Neuronal stem cell (in vitro differentiated cells): ENCODE measurements around the gene ATAT1.
A peak's percentile ranks its signal among the peaks of the same experiment; 100 is the strongest.
"Not testable (repeated sequence)": the region's sequence is repeated elsewhere in the genome, so short reads cannot be mapped to it uniquely, and the experiment has no call there.

Source experiments
- DNase-seq: peaks from one replicate; pipeline ENCODE4 v3.0.0-alpha.2; 2013; ENCODE audit warnings: low spot score
- H2AFZ ChIP-seq: one replicate; pipeline ENCODE4 v1.6.1; 2013; ENCODE audit warnings: mild to moderate bottlenecking, low read length, inconsistent platforms
- H2AK5ac ChIP-seq: 2 replicates; pipeline ENCODE4 v1.6.1; 2013; ENCODE audit warnings: low read depth, mild to moderate bottlenecking, inconsistent platforms, low read length, moderate library complexity, mixed read lengths
- H2BK120ac ChIP-seq: 2 replicates; pipeline ENCODE4 v1.6.1; 2013; ENCODE audit warnings: low read depth, mild to moderate bottlenecking, inconsistent platforms, low read length, moderate library complexity, mixed read lengths
- H2BK12ac ChIP-seq: one replicate; pipeline ENCODE4 v1.6.1; 2013; ENCODE audit warnings: low read length, inconsistent platforms
- H2BK15ac ChIP-seq: 2 replicates; pipeline ENCODE4 v1.6.1; 2013; ENCODE audit warnings: mild to moderate bottlenecking, low read length, inconsistent platforms, mixed read lengths
- H2BK5ac ChIP-seq: one replicate; pipeline ENCODE4 v1.6.1; 2013; ENCODE audit warnings: inconsistent platforms, mild to moderate bottlenecking, low read length, moderate library complexity
- H3K14ac ChIP-seq: one replicate; pipeline ENCODE4 v1.6.1; 2013; ENCODE audit warnings: low read length, inconsistent platforms
- H3K18ac ChIP-seq: 2 replicates; pipeline ENCODE4 v1.6.1; 2013; ENCODE audit warnings: low read length, inconsistent platforms
- H3K23ac ChIP-seq: 2 replicates; pipeline ENCODE4 v1.6.1; 2013; ENCODE audit warnings: low read depth, mild to moderate bottlenecking, mixed read lengths, low read length, inconsistent platforms; ENCODE audit not compliant: poor library complexity
- H3K27ac ChIP-seq: replicated peaks from 3 replicates; pipeline ENCODE4 v1.5.1; 2013; ENCODE audit warnings: low read length, inconsistent platforms
- H3K27me3 ChIP-seq, 3 experiments: 2 replicates each; pipeline ENCODE4 v1.6.1; 2013; ENCODE audit warnings: low read length in 3 of 3, mild to moderate bottlenecking in 2 of 3, inconsistent platforms in 1 of 3, low read depth in 1 of 3, mixed read lengths in 1 of 3, moderate library complexity in 1 of 3; ENCODE audit not compliant: control insufficient read depth in 3 of 3, insufficient read depth in 3 of 3
- H3K36me3 ChIP-seq, 2 donors: replicated peaks in 1 of 2; 2 replicates each; pipeline ENCODE4 v1.6.1; 2013; ENCODE audit warnings: low read length in 2 of 2; ENCODE audit not compliant: control insufficient read depth in 2 of 2, insufficient read depth in 2 of 2
- H3K4ac ChIP-seq: 2 replicates; pipeline ENCODE4 v1.6.1; 2013; ENCODE audit warnings: inconsistent platforms, mild to moderate bottlenecking, low read length, moderate library complexity
- H3K4me1 ChIP-seq, 2 donors: 1 replicate in 1 of 2; 2 replicates in 1 of 2; pipeline ENCODE4 v1.6.1; 2013; ENCODE audit warnings: low read length in 2 of 2, low read depth in 1 of 2; ENCODE audit not compliant: control insufficient read depth in 2 of 2, insufficient read depth in 1 of 2
- H3K4me2 ChIP-seq: one replicate; pipeline ENCODE4 v1.6.1; 2013; ENCODE audit warnings: mild to moderate bottlenecking, low read length, inconsistent platforms; ENCODE audit not compliant: insufficient read depth, poor library complexity, severe bottlenecking
- H3K4me3 ChIP-seq, 2 donors: 2 replicates each; pipeline ENCODE4 v1.5.1; 2013; ENCODE audit warnings: low read length in 2 of 2, mild to moderate bottlenecking in 2 of 2, inconsistent platforms in 1 of 2, moderate library complexity in 1 of 2
- H3K79me1 ChIP-seq: one replicate; pipeline ENCODE4 v1.6.1; 2013; ENCODE audit warnings: low read depth, mild to moderate bottlenecking, inconsistent platforms, low read length, moderate library complexity
- H3K9ac ChIP-seq: one replicate; pipeline ENCODE4 v1.6.1; 2013; ENCODE audit warnings: mild to moderate bottlenecking, low read depth, low read length, inconsistent platforms; ENCODE audit not compliant: poor library complexity
- H3K9me3 ChIP-seq, 2 donors: replicated peaks in 1 of 2; 2 replicates each; pipeline versions ENCODE3 to v1.6.1; 2013; ENCODE audit warnings: low read length in 2 of 2, mild to moderate bottlenecking in 2 of 2, inconsistent platforms in 1 of 2, low read depth in 1 of 2, mixed read lengths in 1 of 2, moderate library complexity in 1 of 2; ENCODE audit not compliant: control insufficient read depth in 2 of 2, insufficient read depth in 1 of 2
- H4K8ac ChIP-seq: one replicate; pipeline ENCODE4 v1.6.1; 2013; ENCODE audit warnings: low read depth, mild to moderate bottlenecking, inconsistent platforms, low read length, moderate library complexity
- H4K91ac ChIP-seq: one replicate; pipeline ENCODE4 v1.6.1; 2013; ENCODE audit warnings: low read length, low read depth, mild to moderate bottlenecking, inconsistent platforms; ENCODE audit not compliant: poor library complexity
- WGBS, 2 donors: extraction: QIAGEN DNeasy Blood & Tissue Kit; methylation state at CpG; one replicate each; pipeline ENCODE4 v1.1.7; 2013; ENCODE audit warnings: missing lambda C conversion rate in 2 of 2, mixed read lengths in 1 of 2; ENCODE audit not compliant: insufficient read length in 2 of 2, insufficient replicate concordance in 1 of 2; ENCODE audit errors: extremely low coverage in 2 of 2; 5-methylcytosine and 5-hydroxymethylcytosine counted together

ATAT1 gene

DNA sequence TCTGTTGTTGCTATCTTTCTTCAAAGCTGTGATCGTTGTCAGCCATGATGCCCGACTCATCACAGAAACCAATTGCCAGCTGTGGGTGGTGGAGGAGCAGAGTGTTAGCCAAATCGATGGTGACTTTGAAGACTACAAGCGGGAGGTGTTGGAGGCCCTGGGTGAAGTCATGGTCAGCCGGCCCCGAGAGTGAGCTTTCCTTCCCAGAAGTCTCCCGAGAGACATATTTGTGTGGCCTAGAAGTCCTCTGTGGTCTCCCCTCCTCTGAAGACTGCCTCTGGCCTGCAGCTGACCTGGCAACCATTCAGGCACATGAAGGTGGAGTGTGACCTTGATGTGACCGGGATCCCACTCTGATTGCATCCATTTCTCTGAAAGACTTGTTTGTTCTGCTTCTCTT lies 36.2 kb upstream of the ATAT1 start:
- H3K14ac ChIP-seq = no peak overlapping the region
- no peak overlapping the region for H3K9ac ChIP-seq
- no peak overlapping the region for H4K8ac ChIP-seq
- no peak overlapping the region for H2BK12ac ChIP-seq
- no CpG with 5 or more reads among the region's 8 CpGs for WGBS, 2 donors
- no peak overlapping the region for H3K4ac ChIP-seq
- H2BK15ac ChIP-seq = no peak overlapping the region
- no peak overlapping the region for H3K23ac ChIP-seq
- no peak for DNase-seq
- H3K18ac ChIP-seq = no peak overlapping the region
- H2BK5ac ChIP-seq = no peak overlapping the region
- H3K9me3 ChIP-seq = no peaks in the 10 kb centered on the region
- no peaks in the 10 kb centered on the region for H3K79me1 ChIP-seq
- no peaks in the 10 kb centered on the region for H3K4me1 ChIP-seq
- H2AFZ ChIP-seq = no peak overlapping the region
- H3K4me2 ChIP-seq = no peak overlapping the region
- no peak overlapping the region for H2BK120ac ChIP-seq
- no peak overlapping the region for H3K27ac ChIP-seq
- peaks cover 42 to 98% of the 10 kb centered on the region in 2 donors for H3K36me3 ChIP-seq
- no peak overlapping the region for H2AK5ac ChIP-seq
- H3K27me3 ChIP-seq = no peaks in the 10 kb centered on the region
- H4K91ac ChIP-seq = no peak overlapping the region
- no peak overlapping the region for H3K4me3 ChIP-seq

DNA sequence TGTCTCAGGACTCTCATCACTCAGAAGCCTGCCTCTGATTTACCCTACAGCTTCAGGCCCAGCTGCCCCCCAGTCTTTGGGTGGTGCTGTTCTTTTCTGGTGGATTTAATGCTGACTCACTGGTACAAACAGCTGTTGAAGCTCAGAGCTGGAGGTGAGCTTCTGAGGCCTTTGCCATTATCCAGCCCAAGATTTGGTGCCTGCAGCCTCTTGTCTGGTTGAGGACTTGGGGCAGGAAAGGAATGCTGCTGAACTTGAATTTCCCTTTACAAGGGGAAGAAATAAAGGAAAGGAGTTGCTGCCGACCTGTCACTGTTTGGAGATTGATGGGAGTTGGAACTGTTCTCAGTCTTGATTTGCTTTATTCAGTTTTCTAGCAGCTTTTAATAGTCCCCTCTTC lies 35.7 kb upstream of the ATAT1 start:
- H2BK12ac ChIP-seq = no peak overlapping the region
- H3K36me3 ChIP-seq = peaks cover 37 to 97% of the 10 kb centered on the region in 2 donors
- no peak overlapping the region for H3K9ac ChIP-seq
- no peaks in the 10 kb centered on the region for H3K9me3 ChIP-seq
- no peak overlapping the region for H2AK5ac ChIP-seq
- H3K23ac ChIP-seq = no peak overlapping the region
- H2BK5ac ChIP-seq = no peak overlapping the region
- H3K4me1 ChIP-seq = no peaks in the 10 kb centered on the region
- H3K14ac ChIP-seq = no peak overlapping the region
- H3K27me3 ChIP-seq = no peaks in the 10 kb centered on the region
- H2AFZ ChIP-seq = no peak overlapping the region
- H3K27ac ChIP-seq = no peak overlapping the region
- no peak overlapping the region for H3K4ac ChIP-seq
- H4K91ac ChIP-seq = no peak overlapping the region
- H3K4me3 ChIP-seq = no peak overlapping the region
- no peak overlapping the region for H3K18ac ChIP-seq
- DNase-seq = no peak
- H4K8ac ChIP-seq = no peak overlapping the region
- H2BK15ac ChIP-seq = no peak overlapping the region
- H3K4me2 ChIP-seq = no peak overlapping the region
- no CpG with 5 or more reads among the region's 1 CpG for WGBS, 2 donors
- H3K79me1 ChIP-seq = no peaks in the 10 kb centered on the region
- H2BK120ac ChIP-seq = no peak overlapping the region

DNA sequence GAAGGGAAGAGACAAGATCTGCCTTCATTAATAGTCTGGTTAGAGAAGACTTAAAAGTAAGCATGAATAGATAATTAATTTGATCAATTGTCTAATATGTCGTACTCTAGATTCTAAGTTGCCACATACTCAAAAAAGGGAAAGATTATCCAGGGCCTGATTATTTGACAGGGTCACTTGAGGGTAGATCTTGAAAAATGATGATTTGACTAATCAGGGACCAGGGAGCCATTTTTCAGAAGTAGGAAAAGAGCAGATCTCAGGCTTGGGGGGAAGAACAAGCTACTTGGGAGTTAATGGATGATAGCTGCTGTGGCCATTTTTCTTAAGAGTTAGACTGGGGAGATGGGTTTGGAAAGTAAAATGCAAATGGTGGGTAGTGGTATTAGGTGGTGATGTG lies 34.4 kb upstream of the ATAT1 start:
- WGBS, 2 donors = no CpG with 5 or more reads among the region's 1 CpG

DNA sequence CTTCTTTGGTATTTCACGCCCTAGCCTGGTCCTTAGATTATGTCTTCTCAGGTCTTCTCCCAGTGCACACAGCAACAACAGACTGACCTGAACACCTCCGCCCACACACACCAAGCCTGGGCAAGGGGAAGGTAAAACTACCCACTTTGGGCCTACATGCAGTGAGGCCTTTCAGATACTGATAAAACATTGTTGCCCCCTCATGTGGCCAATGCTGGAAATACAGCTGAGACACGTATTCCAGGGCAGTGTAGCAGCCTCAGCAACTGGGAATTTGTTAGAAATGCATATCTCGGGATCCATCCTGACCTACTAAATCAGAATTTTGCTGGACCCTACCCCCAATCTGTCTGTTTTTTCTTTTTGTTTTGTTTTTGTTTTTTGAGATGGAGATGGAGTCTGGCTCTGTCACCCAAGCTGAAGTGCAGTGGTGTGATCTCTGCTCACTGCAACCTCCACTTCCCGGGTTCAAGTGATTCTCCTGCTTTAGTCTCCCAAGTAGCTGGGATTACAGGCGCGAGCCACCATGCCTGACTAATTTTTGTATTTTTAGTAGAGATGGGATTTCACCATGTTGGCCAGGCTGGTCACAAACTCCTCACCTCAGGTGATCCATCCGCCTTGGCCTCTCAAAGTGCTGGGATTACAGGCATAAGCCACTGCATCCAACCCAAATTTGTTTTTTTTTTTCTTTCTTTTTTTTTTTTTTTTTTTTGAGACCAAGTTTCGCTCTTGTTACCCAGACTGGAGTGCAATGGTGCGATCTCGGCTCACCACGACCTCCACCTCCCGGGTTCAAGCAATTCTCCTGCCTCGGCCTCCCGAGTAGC lies 29.1 kb upstream of the ATAT1 start:
- not testable (repeated sequence) for H4K8ac ChIP-seq, H3K9me3 ChIP-seq, H2AFZ ChIP-seq, H3K79me1 ChIP-seq, H2AK5ac ChIP-seq, H3K4me1 ChIP-seq, H3K23ac ChIP-seq, H3K4me3 ChIP-seq, H3K14ac ChIP-seq, H3K27me3 ChIP-seq, H2BK12ac ChIP-seq, H3K4me2 ChIP-seq, H3K27ac ChIP-seq, H4K91ac ChIP-seq, H2BK120ac ChIP-seq, H3K18ac ChIP-seq, H2BK5ac ChIP-seq, H3K4ac ChIP-seq, H2BK15ac ChIP-seq, H3K9ac ChIP-seq
- peak; percentile 67 for DNase-seq
- WGBS, 2 donors = no CpG with 5 or more reads among the region's 15 CpGs
- H3K36me3 ChIP-seq = peaks cover 29 to 63% of the 10 kb centered on the region in 2 donors

More for the DNA sequence above, 34.4 kb upstream of the ATAT1 start:
- H3K4me2 ChIP-seq = no peak overlapping the region
- no peak overlapping the region for H3K27ac ChIP-seq
- no peaks in the 10 kb centered on the region for H3K27me3 ChIP-seq
- no peak overlapping the region for H2BK15ac ChIP-seq
- no peak overlapping the region for H3K18ac ChIP-seq
- H3K4me1 ChIP-seq = no peaks in the 10 kb centered on the region
- H2BK5ac ChIP-seq = no peak overlapping the region
- no peak overlapping the region for H2BK12ac ChIP-seq
- H3K14ac ChIP-seq = no peak overlapping the region
- H3K9me3 ChIP-seq = no peaks in the 10 kb centered on the region
- H4K8ac ChIP-seq = no peak overlapping the region
- no peak overlapping the region for H3K4me3 ChIP-seq
- no peak for DNase-seq
- H3K79me1 ChIP-seq = no peaks in the 10 kb centered on the region
- no peak overlapping the region for H2AFZ ChIP-seq
- no peak overlapping the region for H2AK5ac ChIP-seq
- H3K36me3 ChIP-seq = peaks cover 31 to 84% of the 10 kb centered on the region in 2 donors
- H4K91ac ChIP-seq = no peak overlapping the region
- no peak overlapping the region for H3K4ac ChIP-seq
- no peak overlapping the region for H2BK120ac ChIP-seq
- no peak overlapping the region for H3K9ac ChIP-seq
- no peak overlapping the region for H3K23ac ChIP-seq
